H9 (cell line): ENCODE results near the gene PDE3B. TPM values are rescaled to one million over a fixed set of nuclear protein-coding genes. Genes with fewer than 3 reads are reported as not detected.

Experiments used
- DNase-seq: peaks from one replicate; pipeline ENCODE4 v3.0.0-alpha.2; 2017
- H2AFZ ChIP-seq: one replicate; pipeline ENCODE4 v1.6.1; 2013; ENCODE audit warnings: mild to moderate bottlenecking, low read length, control low read depth, moderate library complexity
- H2AK5ac ChIP-seq: 2 replicates; pipeline ENCODE4 v1.6.1; 2013; ENCODE audit warnings: low read length, control low read depth, mixed read lengths; ENCODE audit not compliant: insufficient read length
- H2BK120ac ChIP-seq: one replicate; pipeline ENCODE4 v1.6.1; 2013; ENCODE audit warnings: low read depth, mild to moderate bottlenecking, low read length, control low read depth, inconsistent platforms; ENCODE audit not compliant: poor library complexity, severe bottlenecking
- H2BK12ac ChIP-seq: 2 replicates; pipeline ENCODE4 v1.6.1; 2013; ENCODE audit warnings: low read length, control low read depth, mixed read lengths, low read depth; ENCODE audit not compliant: insufficient read length
- H2BK15ac ChIP-seq: 2 replicates; pipeline ENCODE4 v1.6.1; 2013; ENCODE audit warnings: low read depth, low read length, control low read depth
- H2BK20ac ChIP-seq: one replicate; pipeline ENCODE4 v1.6.1; 2013; ENCODE audit warnings: low read depth, mild to moderate bottlenecking, low read length, control low read depth, inconsistent platforms; ENCODE audit not compliant: poor library complexity, severe bottlenecking
- H2BK5ac ChIP-seq: 2 replicates; pipeline ENCODE4 v1.6.1; 2013; ENCODE audit warnings: low read length, control low read depth, mixed read lengths; ENCODE audit not compliant: insufficient read length
- H3K14ac ChIP-seq: 2 replicates; pipeline ENCODE4 v1.6.1; 2013; ENCODE audit warnings: low read length, control low read depth; ENCODE audit not compliant: insufficient read depth
- H3K18ac ChIP-seq: 2 replicates; pipeline ENCODE4 v1.6.1; 2013; ENCODE audit warnings: low read depth, mild to moderate bottlenecking, mixed read lengths, low read length, control low read depth; ENCODE audit not compliant: insufficient read length
- H3K23ac ChIP-seq: 2 replicates; pipeline ENCODE4 v1.6.1; 2013; ENCODE audit warnings: low read length, control low read depth, mixed read lengths, low read depth; ENCODE audit not compliant: insufficient read length
- H3K23me2 ChIP-seq: 2 replicates; pipeline ENCODE4 v1.6.1; 2013; ENCODE audit warnings: low read depth, mild to moderate bottlenecking, mixed read lengths, low read length, control low read depth; ENCODE audit not compliant: insufficient read length, poor library complexity, severe bottlenecking
- H3K27ac ChIP-seq: 2 replicates; pipeline ENCODE4 v1.5.1; 2013; ENCODE audit warnings: low read length, control low read depth, mixed read lengths, low read depth; ENCODE audit not compliant: insufficient read length
- H3K27me3 ChIP-seq: 2 replicates; pipeline ENCODE4 v1.6.1; 2013; ENCODE audit warnings: low read length, control low read depth, inconsistent platforms; ENCODE audit not compliant: insufficient read depth
- H3K4ac ChIP-seq: 2 replicates; pipeline ENCODE4 v1.6.1; 2013; ENCODE audit warnings: low read depth, mild to moderate bottlenecking, control low read depth, inconsistent platforms, low read length, moderate library complexity
- H3K4me1 ChIP-seq: 2 replicates; pipeline ENCODE4 v1.6.1; 2013; ENCODE audit warnings: low read length, control low read depth, inconsistent platforms; ENCODE audit not compliant: insufficient read depth
- H3K4me2 ChIP-seq: 2 replicates; pipeline ENCODE4 v1.6.1; 2013; ENCODE audit warnings: low read length, control low read depth, mixed read lengths; ENCODE audit not compliant: insufficient read length, insufficient read depth
- H3K56ac ChIP-seq: 2 replicates; pipeline ENCODE4 v1.6.1; 2013; ENCODE audit warnings: low read depth, mild to moderate bottlenecking, mixed read lengths, low read length, control low read depth; ENCODE audit not compliant: insufficient read length
- H3K79me1 ChIP-seq: 2 replicates; pipeline ENCODE4 v1.6.1; 2013; ENCODE audit warnings: low read depth, mild to moderate bottlenecking, moderate library complexity, low read length, control low read depth, inconsistent platforms; ENCODE audit not compliant: insufficient read depth, poor library complexity, severe bottlenecking
- H3K79me2 ChIP-seq: 2 replicates; pipeline ENCODE4 v1.6.1; 2013; ENCODE audit warnings: low read length, control low read depth, inconsistent platforms; ENCODE audit not compliant: insufficient read depth
- H3K9ac ChIP-seq: 2 replicates; pipeline ENCODE4 v1.6.1; 2013; ENCODE audit warnings: low read length, control low read depth, mixed read lengths; ENCODE audit not compliant: insufficient read length; ENCODE audit errors: extremely low read depth
- H3K9me3 ChIP-seq: one replicate; pipeline ENCODE4 v1.6.1; 2013; ENCODE audit warnings: low read depth, low read length, inconsistent platforms; ENCODE audit not compliant: control insufficient read depth
- H3T11ph ChIP-seq: one replicate; pipeline ENCODE4 v1.6.1; 2013; ENCODE audit warnings: mild to moderate bottlenecking, low read length, control low read depth, inconsistent platforms
- H4K20me1 ChIP-seq: one replicate; pipeline ENCODE4 v1.6.1; 2013; ENCODE audit not compliant: control insufficient read depth, insufficient read length, insufficient read depth
- H4K5ac ChIP-seq: 2 replicates; pipeline ENCODE4 v1.6.1; 2013; ENCODE audit warnings: low read depth, mild to moderate bottlenecking, mixed read lengths, low read length, control low read depth; ENCODE audit not compliant: insufficient read length
- H4K8ac ChIP-seq: replicated peaks from 2 replicates; pipeline ENCODE4 v1.6.1; 2013; ENCODE audit warnings: low read length, control low read depth, mixed read lengths, low read depth; ENCODE audit not compliant: insufficient read length
- H4K91ac ChIP-seq: 2 replicates; pipeline ENCODE4 v1.6.1; 2013; ENCODE audit warnings: low read depth, mild to moderate bottlenecking, moderate library complexity, mixed read lengths, low read length, control low read depth; ENCODE audit not compliant: insufficient read length
- H3K27ac Mint-ChIP-seq, 3 experiments: 2 replicates in 2 of 3; 3 replicates in 1 of 3; pipeline ENCODE4 v1.8.0; 2020 to 2021; ENCODE audit warnings: mixed read lengths in 3 of 3, mild to moderate bottlenecking in 1 of 3, moderate library complexity in 1 of 3
- H3K27me3 Mint-ChIP-seq: 2 replicates; pipeline ENCODE4 v1.8.0; 2021; ENCODE audit warnings: low read depth, mild to moderate bottlenecking, moderate library complexity, mixed read lengths
- H3K36me3 Mint-ChIP-seq, 3 experiments: 2 replicates in 2 of 3; 3 replicates in 1 of 3; pipeline ENCODE4 v1.8.0; 2020 to 2021; ENCODE audit warnings: low read depth in 3 of 3, mixed read lengths in 3 of 3; ENCODE audit not compliant: insufficient read depth in 1 of 3
- H3K4me1 Mint-ChIP-seq, 2 experiments: 2 replicates each; pipeline ENCODE4 v1.8.0; 2020; ENCODE audit warnings: mixed read lengths in 2 of 2
- H3K4me3 Mint-ChIP-seq, 2 experiments: 2 replicates in 1 of 2; 3 replicates in 1 of 2; pipeline ENCODE4 v1.8.0; 2020 to 2021; ENCODE audit warnings: mild to moderate bottlenecking in 2 of 2, mixed read lengths in 2 of 2, moderate library complexity in 1 of 2
- H3K9me3 Mint-ChIP-seq, 2 experiments: 2 replicates in 1 of 2; 3 replicates in 1 of 2; pipeline ENCODE4 v1.8.0; 2020; ENCODE audit warnings: mild to moderate bottlenecking in 2 of 2, mixed read lengths in 2 of 2, moderate library complexity in 1 of 2
- CTCF ChIP-seq: fragments of 200-600 bp; sonication (generic); conservative IDR thresholded peaks from 3 replicates; pipeline ENCODE4 v1.8.0; 2021; ENCODE audit warnings: antibody characterized with exemption, mild to moderate bottlenecking
- WGBS: extraction: QIAGEN DNeasy Blood & Tissue Kit; methylation state at CpG from one replicate; pipeline ENCODE4 v1.1.7; 2013; ENCODE audit warnings: missing lambda C conversion rate, low lambda C conversion rate, mixed read lengths; ENCODE audit not compliant: insufficient read length; ENCODE audit errors: extremely low coverage; 5-methylcytosine and 5-hydroxymethylcytosine counted together
- total RNA-seq: library from RNA; stranded (reverse); gene quantifications from 2 replicates; pipeline ENCODE4 v1.2.1, GENCODE V29; 2021

The PDE3B gene
- total RNA-seq, 1 experiment from 2014 or later: 6.6 TPM

GRCh38 chr11:14700593-14700992, 57.0 kb downstream of the PDE3B start:
- H3K27me3 Mint-ChIP-seq: no peaks in the 10 kb centered on the region

More at GRCh38 chr11:14700593-14700992, 57.0 kb downstream of the PDE3B start:
- DNase-seq: no peak
- TF ChIP-seq CTCF: no peak
- no peak overlapping the region for H2BK5ac ChIP-seq
- no peak overlapping the region for H3K27ac Mint-ChIP-seq
- no peak overlapping the region for H3K23ac ChIP-seq
- H3K4ac ChIP-seq: no peak overlapping the region
- no peaks in the 10 kb centered on the region for H3K79me2 ChIP-seq
- H3K56ac ChIP-seq: no peak overlapping the region
- no peak overlapping the region for H3K18ac ChIP-seq
- H4K91ac ChIP-seq: no peak overlapping the region
- no peaks in the 10 kb centered on the region for H3K23me2 ChIP-seq
- H3K4me1 Mint-ChIP-seq: no peaks in the 10 kb centered on the region
- no peak overlapping the region for H4K5ac ChIP-seq
- no peaks in the 10 kb centered on the region for H3K27me3 ChIP-seq
- H4K8ac ChIP-seq: no peak overlapping the region
- no peak overlapping the region for H2BK20ac ChIP-seq
- no peaks in the 10 kb centered on the region for H4K20me1 ChIP-seq
- no peak overlapping the region for H3K9ac ChIP-seq
- WGBS: no CpG with 5 or more reads among the region's 1 CpG
- no peak overlapping the region for H2AFZ ChIP-seq
- H2BK12ac ChIP-seq: no peak overlapping the region
- H3K79me1 ChIP-seq: no peaks in the 10 kb centered on the region
- no peak overlapping the region for H3T11ph ChIP-seq
- no peaks in the 10 kb centered on the region for H3K4me1 ChIP-seq
- H3K9me3 Mint-ChIP-seq: peaks cover 18 to 21% of the 10 kb centered on the region in 2 experiments
- no peaks in the 10 kb centered on the region for H3K9me3 ChIP-seq
- no peak overlapping the region for H2AK5ac ChIP-seq
- peaks cover 11 to 23% (median 13%) of the 10 kb centered on the region in 3 experiments for H3K36me3 Mint-ChIP-seq
- H3K27ac ChIP-seq: no peak overlapping the region
- no peak overlapping the region for H3K4me3 Mint-ChIP-seq
- no peak overlapping the region for H2BK120ac ChIP-seq
- H3K4me2 ChIP-seq: no peak overlapping the region
- H2BK15ac ChIP-seq: no peak overlapping the region
- no peak overlapping the region for H3K14ac ChIP-seq
